HepG2 (cell line): ENCODE data around the gene SHISA5. TPM values are rescaled to one million over a fixed set of nuclear protein-coding genes. Genes with fewer than 3 reads are reported as not detected.

Experiments
- AGO2 ChIP-seq: fragments of 200-400 bp; formaldehyde crosslinking; optimal IDR thresholded peaks from 2 replicates; pipeline ENCODE3; 2017; ENCODE audit warnings: mild to moderate bottlenecking, low read depth, low read length, moderate library complexity
- ELF4 ChIP-seq: sonication (generic); formaldehyde crosslinking; IDR thresholded peaks from 2 replicates; pipeline ENCODE4 v1.5.0; 2020; ENCODE audit warnings: missing genetic modification reagents, mild to moderate bottlenecking, moderate library complexity, borderline replicate concordance
- FOXM1 ChIP-seq: sonication (generic); formaldehyde crosslinking; IDR thresholded peaks from 2 replicates; pipeline ENCODE4 v1.5.0; 2020; ENCODE audit warnings: missing genetic modification reagents
- HDAC6 ChIP-seq: fragments of 200-600 bp; sonication (generic); IDR thresholded peaks from 2 replicates; pipeline ENCODE4 v1.7.0; 2017; ENCODE audit warnings: mild to moderate bottlenecking, antibody characterized with exemption, low read length, low read depth
- KDM3A ChIP-seq: IDR thresholded peaks from 2 replicates; pipeline ENCODE4 v1.6.1; 2018; ENCODE audit warnings: low read depth, missing compliant biosample characterization
- MLLT10 ChIP-seq: sonication (generic); formaldehyde crosslinking; IDR thresholded peaks from 2 replicates; pipeline ENCODE4 v1.4.0; 2020; ENCODE audit warnings: missing genetic modification reagents
- ZFP36L1 ChIP-seq: sonication (generic); formaldehyde crosslinking; IDR thresholded peaks from 2 replicates; pipeline ENCODE4 v1.8.0; 2022; ENCODE audit warnings: mild to moderate bottlenecking, missing genetic modification reagents, moderate library complexity
- ZMAT3 ChIP-seq: sonication (generic); formaldehyde crosslinking; conservative IDR thresholded peaks from 2 replicates; pipeline ENCODE4 v1.7.0; 2021; ENCODE audit warnings: missing genetic modification reagents
- ZMYM2 ChIP-seq: sonication (generic); formaldehyde crosslinking; IDR thresholded peaks from 2 replicates; pipeline ENCODE4 v1.8.0; 2022; ENCODE audit warnings: mild to moderate bottlenecking, missing genetic modification reagents
- ZNF17 ChIP-seq: sonication (generic); formaldehyde crosslinking; IDR thresholded peaks from 2 replicates; pipeline ENCODE4 v1.5.0; 2020; ENCODE audit warnings: mild to moderate bottlenecking, missing genetic modification reagents
- ZNF205 ChIP-seq: IDR thresholded peaks from 2 replicates; pipeline ENCODE4 v1.6.1; 2018; ENCODE audit warnings: missing biosample characterization, missing genetic modification reagents
- ZNF547 ChIP-seq: sonication (generic); formaldehyde crosslinking; IDR thresholded peaks from 2 replicates; pipeline ENCODE4 v1.5.1; 2020; ENCODE audit warnings: mild to moderate bottlenecking, missing genetic modification reagents
- ZNF761 ChIP-seq: sonication (generic); formaldehyde crosslinking; conservative IDR thresholded peaks from 2 replicates; pipeline ENCODE4 v1.4.0; 2020; ENCODE audit warnings: mild to moderate bottlenecking, missing genetic modification reagents
- polyA plus RNA-seq, 8 experiments: library from polyadenylated mRNA; depleted of rRNA in 3 of 8; stranded (reverse) in 7 of 8; unstranded in 1 of 8; fragments of >200 nt; fragmentation: Illumina TruSeq in 4 of 8; extraction: Trizol in 4 of 8; gene quantifications; 2 replicates each; pipeline versions ENCODE4 v1.2.1 to v1.2.3, GENCODE V29; 2011 to 2016; ENCODE audit warnings: low read depth in 4 of 8, missing spikeins in 1 of 8, mixed read lengths in 1 of 8; ENCODE audit not compliant: insufficient read depth in 1 of 8
- total RNA-seq, 5 experiments: library from RNA; depleted of rRNA; stranded (reverse); fragments of >200 nt; fragmentation: Illumina TruSeq; extraction: Trizol; gene quantifications; 2 replicates each; pipeline ENCODE4 v1.2.3, GENCODE V29; 2016; ENCODE audit warnings: low read depth in 1 of 5
- TF ChIP-seq, protein P1 (sequence below): sonication (generic); formaldehyde crosslinking; IDR thresholded peaks from 2 replicates; pipeline ENCODE4 v1.4.0; 2020; ENCODE audit warnings: missing genetic modification reagents
- TF ChIP-seq, protein P2 (sequence below): sonication (generic); formaldehyde crosslinking; IDR thresholded peaks from 2 replicates; pipeline ENCODE4 v1.5.1; 2020; ENCODE audit warnings: mild to moderate bottlenecking, missing genetic modification reagents, moderate library complexity
- TF ChIP-seq, protein P3 (sequence below): sonication (generic); formaldehyde crosslinking; IDR thresholded peaks from 2 replicates; pipeline ENCODE4 v1.5.0; 2020; ENCODE audit warnings: mild to moderate bottlenecking, missing genetic modification reagents
- TF ChIP-seq, protein P4 (sequence below): sonication (generic); formaldehyde crosslinking; IDR thresholded peaks from 2 replicates; pipeline ENCODE4 v1.5.0; 2020; ENCODE audit warnings: missing genetic modification reagents, mild to moderate bottlenecking, borderline replicate concordance
- TF ChIP-seq, protein P5 (sequence below): IDR thresholded peaks from 2 replicates; pipeline ENCODE4 v1.6.1; 2012; ENCODE audit warnings: inconsistent platforms

The SHISA5 gene
- total and polyA plus RNA-seq, 2 of the 13 experiments (the other 11 are each of a cell fraction or from before 2014, with no cell fraction given): 75.8 to 91.4 TPM

DNA sequence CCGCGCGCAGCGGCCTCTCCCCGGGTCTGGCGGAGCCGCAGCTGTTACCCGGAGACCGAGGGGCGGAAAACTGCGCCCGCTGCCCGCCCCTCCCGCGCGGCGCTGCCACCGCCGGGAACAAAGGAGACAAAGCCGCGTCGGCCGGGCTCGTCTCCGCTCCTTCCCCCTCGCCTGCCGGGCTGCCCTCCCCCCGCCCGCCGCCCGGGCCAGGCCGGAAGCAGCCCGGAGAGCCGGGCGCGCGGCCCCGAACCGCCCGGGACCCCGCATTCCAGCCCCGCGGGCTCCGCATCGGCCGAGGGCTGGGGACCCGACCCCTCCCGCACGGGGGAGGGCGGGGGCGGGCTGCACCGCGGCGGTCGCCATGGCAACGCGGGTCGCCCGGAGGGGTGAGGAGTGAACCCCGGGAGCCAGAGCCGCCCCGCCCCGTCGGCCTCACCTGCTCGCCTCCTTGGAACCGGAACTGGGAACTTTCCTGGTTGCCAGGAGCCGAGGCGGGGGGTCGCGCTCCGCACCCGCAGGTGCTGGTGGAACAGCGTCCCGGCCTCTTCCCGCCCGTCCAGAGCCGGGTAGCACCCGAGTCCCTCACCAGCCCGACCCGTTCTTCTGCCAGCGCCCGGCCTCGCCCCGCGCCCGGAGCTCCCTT is 74.5 kb downstream of the SHISA5 start (continued):
- TF ChIP-seq, protein P1, sequence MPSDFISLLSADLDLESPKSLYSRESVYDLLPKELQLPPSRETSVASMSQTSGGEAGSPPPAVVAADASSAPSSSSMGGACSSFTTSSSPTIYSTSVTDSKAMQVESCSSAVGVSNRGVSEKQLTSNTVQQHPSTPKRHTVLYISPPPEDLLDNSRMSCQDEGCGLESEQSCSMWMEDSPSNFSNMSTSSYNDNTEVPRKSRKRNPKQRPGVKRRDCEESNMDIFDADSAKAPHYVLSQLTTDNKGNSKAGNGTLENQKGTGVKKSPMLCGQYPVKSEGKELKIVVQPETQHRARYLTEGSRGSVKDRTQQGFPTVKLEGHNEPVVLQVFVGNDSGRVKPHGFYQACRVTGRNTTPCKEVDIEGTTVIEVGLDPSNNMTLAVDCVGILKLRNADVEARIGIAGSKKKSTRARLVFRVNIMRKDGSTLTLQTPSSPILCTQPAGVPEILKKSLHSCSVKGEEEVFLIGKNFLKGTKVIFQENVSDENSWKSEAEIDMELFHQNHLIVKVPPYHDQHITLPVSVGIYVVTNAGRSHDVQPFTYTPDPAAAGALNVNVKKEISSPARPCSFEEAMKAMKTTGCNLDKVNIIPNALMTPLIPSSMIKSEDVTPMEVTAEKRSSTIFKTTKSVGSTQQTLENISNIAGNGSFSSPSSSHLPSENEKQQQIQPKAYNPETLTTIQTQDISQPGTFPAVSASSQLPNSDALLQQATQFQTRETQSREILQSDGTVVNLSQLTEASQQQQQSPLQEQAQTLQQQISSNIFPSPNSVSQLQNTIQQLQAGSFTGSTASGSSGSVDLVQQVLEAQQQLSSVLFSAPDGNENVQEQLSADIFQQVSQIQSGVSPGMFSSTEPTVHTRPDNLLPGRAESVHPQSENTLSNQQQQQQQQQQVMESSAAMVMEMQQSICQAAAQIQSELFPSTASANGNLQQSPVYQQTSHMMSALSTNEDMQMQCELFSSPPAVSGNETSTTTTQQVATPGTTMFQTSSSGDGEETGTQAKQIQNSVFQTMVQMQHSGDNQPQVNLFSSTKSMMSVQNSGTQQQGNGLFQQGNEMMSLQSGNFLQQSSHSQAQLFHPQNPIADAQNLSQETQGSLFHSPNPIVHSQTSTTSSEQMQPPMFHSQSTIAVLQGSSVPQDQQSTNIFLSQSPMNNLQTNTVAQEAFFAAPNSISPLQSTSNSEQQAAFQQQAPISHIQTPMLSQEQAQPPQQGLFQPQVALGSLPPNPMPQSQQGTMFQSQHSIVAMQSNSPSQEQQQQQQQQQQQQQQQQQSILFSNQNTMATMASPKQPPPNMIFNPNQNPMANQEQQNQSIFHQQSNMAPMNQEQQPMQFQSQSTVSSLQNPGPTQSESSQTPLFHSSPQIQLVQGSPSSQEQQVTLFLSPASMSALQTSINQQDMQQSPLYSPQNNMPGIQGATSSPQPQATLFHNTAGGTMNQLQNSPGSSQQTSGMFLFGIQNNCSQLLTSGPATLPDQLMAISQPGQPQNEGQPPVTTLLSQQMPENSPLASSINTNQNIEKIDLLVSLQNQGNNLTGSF (CRISPR knock-in tag): no peak
- TF ChIP-seq MLLT10 (CRISPR knock-in tag) (no peak), ZNF547 (CRISPR knock-in tag) (no peak), HDAC6 (no peak), ZFP36L1 (CRISPR knock-in tag) (0 out of 2 replicates have a peak, but pooled peaks have one; percentile 5), ZMAT3 (no peak), ELF4 (no peak), ZNF761 (CRISPR knock-in tag) (no peak), KDM3A (CRISPR knock-in tag) (no peak), ZMYM2 (no peak), AGO2 (peak; percentile 95), ZNF205 (CRISPR knock-in tag) (no peak), FOXM1 (CRISPR knock-in tag) (no peak), ZNF17 (CRISPR knock-in tag) (no peak)
- TF ChIP-seq, protein P2, sequence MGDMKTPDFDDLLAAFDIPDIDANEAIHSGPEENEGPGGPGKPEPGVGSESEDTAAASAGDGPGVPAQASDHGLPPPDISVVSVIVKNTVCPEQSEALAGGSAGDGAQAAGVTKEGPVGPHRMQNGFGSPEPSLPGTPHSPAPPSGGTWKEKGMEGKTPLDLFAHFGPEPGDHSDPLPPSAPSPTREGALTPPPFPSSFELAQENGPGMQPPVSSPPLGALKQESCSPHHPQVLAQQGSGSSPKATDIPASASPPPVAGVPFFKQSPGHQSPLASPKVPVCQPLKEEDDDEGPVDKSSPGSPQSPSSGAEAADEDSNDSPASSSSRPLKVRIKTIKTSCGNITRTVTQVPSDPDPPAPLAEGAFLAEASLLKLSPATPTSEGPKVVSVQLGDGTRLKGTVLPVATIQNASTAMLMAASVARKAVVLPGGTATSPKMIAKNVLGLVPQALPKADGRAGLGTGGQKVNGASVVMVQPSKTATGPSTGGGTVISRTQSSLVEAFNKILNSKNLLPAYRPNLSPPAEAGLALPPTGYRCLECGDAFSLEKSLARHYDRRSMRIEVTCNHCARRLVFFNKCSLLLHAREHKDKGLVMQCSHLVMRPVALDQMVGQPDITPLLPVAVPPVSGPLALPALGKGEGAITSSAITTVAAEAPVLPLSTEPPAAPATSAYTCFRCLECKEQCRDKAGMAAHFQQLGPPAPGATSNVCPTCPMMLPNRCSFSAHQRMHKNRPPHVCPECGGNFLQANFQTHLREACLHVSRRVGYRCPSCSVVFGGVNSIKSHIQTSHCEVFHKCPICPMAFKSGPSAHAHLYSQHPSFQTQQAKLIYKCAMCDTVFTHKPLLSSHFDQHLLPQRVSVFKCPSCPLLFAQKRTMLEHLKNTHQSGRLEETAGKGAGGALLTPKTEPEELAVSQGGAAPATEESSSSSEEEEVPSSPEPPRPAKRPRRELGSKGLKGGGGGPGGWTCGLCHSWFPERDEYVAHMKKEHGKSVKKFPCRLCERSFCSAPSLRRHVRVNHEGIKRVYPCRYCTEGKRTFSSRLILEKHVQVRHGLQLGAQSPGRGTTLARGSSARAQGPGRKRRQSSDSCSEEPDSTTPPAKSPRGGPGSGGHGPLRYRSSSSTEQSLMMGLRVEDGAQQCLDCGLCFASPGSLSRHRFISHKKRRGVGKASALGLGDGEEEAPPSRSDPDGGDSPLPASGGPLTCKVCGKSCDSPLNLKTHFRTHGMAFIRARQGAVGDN (CRISPR knock-in tag): no peak
- TF ChIP-seq, protein P3, sequence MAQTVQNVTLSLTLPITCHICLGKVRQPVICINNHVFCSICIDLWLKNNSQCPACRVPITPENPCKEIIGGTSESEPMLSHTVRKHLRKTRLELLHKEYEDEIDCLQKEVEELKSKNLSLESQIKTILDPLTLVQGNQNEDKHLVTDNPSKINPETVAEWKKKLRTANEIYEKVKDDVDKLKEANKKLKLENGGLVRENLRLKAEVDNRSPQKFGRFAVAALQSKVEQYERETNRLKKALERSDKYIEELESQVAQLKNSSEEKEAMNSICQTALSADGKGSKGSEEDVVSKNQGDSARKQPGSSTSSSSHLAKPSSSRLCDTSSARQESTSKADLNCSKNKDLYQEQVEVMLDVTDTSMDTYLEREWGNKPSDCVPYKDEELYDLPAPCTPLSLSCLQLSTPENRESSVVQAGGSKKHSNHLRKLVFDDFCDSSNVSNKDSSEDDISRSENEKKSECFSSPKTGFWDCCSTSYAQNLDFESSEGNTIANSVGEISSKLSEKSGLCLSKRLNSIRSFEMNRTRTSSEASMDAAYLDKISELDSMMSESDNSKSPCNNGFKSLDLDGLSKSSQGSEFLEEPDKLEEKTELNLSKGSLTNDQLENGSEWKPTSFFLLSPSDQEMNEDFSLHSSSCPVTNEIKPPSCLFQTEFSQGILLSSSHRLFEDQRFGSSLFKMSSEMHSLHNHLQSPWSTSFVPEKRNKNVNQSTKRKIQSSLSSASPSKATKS: no peak
- TF ChIP-seq, protein P4, sequence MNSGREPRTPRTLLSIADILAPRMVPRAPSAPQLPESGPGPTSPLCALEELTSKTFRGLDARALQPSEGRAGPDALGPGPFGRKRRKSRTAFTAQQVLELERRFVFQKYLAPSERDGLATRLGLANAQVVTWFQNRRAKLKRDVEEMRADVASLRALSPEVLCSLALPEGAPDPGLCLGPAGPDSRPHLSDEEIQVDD (CRISPR knock-in tag): no peak; the same call in 1 of the 2 replicates
- TF ChIP-seq, protein P5, sequence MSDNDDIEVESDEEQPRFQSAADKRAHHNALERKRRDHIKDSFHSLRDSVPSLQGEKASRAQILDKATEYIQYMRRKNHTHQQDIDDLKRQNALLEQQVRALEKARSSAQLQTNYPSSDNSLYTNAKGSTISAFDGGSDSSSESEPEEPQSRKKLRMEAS: no peak
